Trophoblast cell (in vitro differentiated cells and primary cell): ENCODE data around the gene PHAX.

ENCODE experiments used
- DNase-seq, 2 donors: peaks; one replicate each; pipeline ENCODE4 v3.0.0-alpha.2; 2016
- H2AFZ ChIP-seq: 2 replicates; pipeline ENCODE4 v1.6.1; 2013; ENCODE audit warnings: low read length, moderate library complexity, mild to moderate bottlenecking; ENCODE audit not compliant: insufficient read depth, poor library complexity
- H2AK5ac ChIP-seq: 2 replicates; pipeline ENCODE4 v1.6.1; 2013; ENCODE audit warnings: mild to moderate bottlenecking, low read length
- H2BK120ac ChIP-seq: 2 replicates; pipeline ENCODE4 v1.6.1; 2013; ENCODE audit warnings: low read length, mild to moderate bottlenecking, moderate library complexity; ENCODE audit not compliant: insufficient read depth, poor library complexity
- H2BK12ac ChIP-seq: 2 replicates; pipeline ENCODE4 v1.6.1; 2013; ENCODE audit warnings: mild to moderate bottlenecking, low read length, moderate library complexity
- H2BK5ac ChIP-seq: 2 replicates; pipeline ENCODE4 v1.6.1; 2013; ENCODE audit warnings: low read length, low read depth, moderate library complexity, mild to moderate bottlenecking; ENCODE audit not compliant: poor library complexity
- H3K14ac ChIP-seq: 2 replicates; pipeline ENCODE4 v1.6.1; 2013; ENCODE audit warnings: mild to moderate bottlenecking, low read length
- H3K18ac ChIP-seq: 2 replicates; pipeline ENCODE4 v1.6.1; 2013; ENCODE audit warnings: mild to moderate bottlenecking, low read length
- H3K23ac ChIP-seq: 2 replicates; pipeline ENCODE4 v1.6.1; 2013; ENCODE audit warnings: low read length
- H3K27ac ChIP-seq: 2 replicates; pipeline ENCODE4 v1.5.1; 2013; ENCODE audit warnings: low read depth, mild to moderate bottlenecking, inconsistent platforms, low read length, moderate library complexity
- H3K27me3 ChIP-seq: 2 replicates; pipeline ENCODE4 v1.6.1; 2013; ENCODE audit warnings: inconsistent platforms, mild to moderate bottlenecking, low read length, moderate library complexity; ENCODE audit not compliant: insufficient read depth
- H3K36me3 ChIP-seq, 2 experiments: 1 replicate in 1 of 2; 2 replicates in 1 of 2; pipeline ENCODE4 v1.6.1; 2013; ENCODE audit warnings: low read length in 2 of 2, mild to moderate bottlenecking in 2 of 2, moderate library complexity in 1 of 2; ENCODE audit not compliant: insufficient read depth in 2 of 2, control insufficient read depth in 1 of 2
- H3K4ac ChIP-seq: 2 replicates; pipeline ENCODE4 v1.6.1; 2013; ENCODE audit warnings: low read depth, mild to moderate bottlenecking, low read length, moderate library complexity
- H3K4me1 ChIP-seq, 2 experiments: 1 replicate in 1 of 2; 2 replicates in 1 of 2; pipeline ENCODE4 v1.6.1; 2013; ENCODE audit warnings: low read length in 2 of 2, mild to moderate bottlenecking in 2 of 2, moderate library complexity in 1 of 2; ENCODE audit not compliant: insufficient read depth in 2 of 2, control insufficient read depth in 1 of 2
- H3K4me2 ChIP-seq: 2 replicates; pipeline ENCODE4 v1.6.1; 2013; ENCODE audit warnings: inconsistent platforms, mild to moderate bottlenecking, low read length, moderate library complexity
- H3K4me3 ChIP-seq: 2 replicates; pipeline ENCODE4 v1.5.1; 2013; ENCODE audit warnings: mild to moderate bottlenecking, low read depth, low read length, inconsistent platforms
- H3K79me1 ChIP-seq: one replicate; pipeline ENCODE4 v1.6.1; 2013; ENCODE audit warnings: low read length
- H3K79me2 ChIP-seq: 2 replicates; pipeline ENCODE4 v1.6.1; 2013; ENCODE audit warnings: low read length, mild to moderate bottlenecking; ENCODE audit not compliant: control insufficient read depth, insufficient read depth, poor library complexity
- H3K9ac ChIP-seq: 2 replicates; pipeline ENCODE4 v1.6.1; 2013; ENCODE audit warnings: mild to moderate bottlenecking, low read length
- H3K9me3 ChIP-seq: 2 replicates; pipeline ENCODE4 v1.6.1; 2013; ENCODE audit warnings: low read depth, mild to moderate bottlenecking, control low read depth, inconsistent platforms, low read length; ENCODE audit not compliant: insufficient read depth
- H4K12ac ChIP-seq: 2 replicates; pipeline ENCODE4 v1.6.1; 2013; ENCODE audit warnings: low read depth, mild to moderate bottlenecking, low read length, moderate library complexity
- H4K8ac ChIP-seq: 2 replicates; pipeline ENCODE4 v1.6.1; 2013; ENCODE audit warnings: low read depth, mild to moderate bottlenecking, low read length, moderate library complexity
- H4K91ac ChIP-seq: one replicate; pipeline ENCODE4 v1.6.1; 2013; ENCODE audit warnings: low read depth, mild to moderate bottlenecking, low read length, moderate library complexity
- WGBS: extraction: QIAGEN DNeasy Blood & Tissue Kit; methylation state at CpG from one replicate; pipeline ENCODE4 v1.1.7; 2013; ENCODE audit warnings: missing lambda C conversion rate; ENCODE audit not compliant: insufficient read length, insufficient coverage; ENCODE audit errors: extremely low coverage; 5-methylcytosine and 5-hydroxymethylcytosine counted together

PHAX gene

GRCh38 chr5:126636956-126637355 is 36.2 kb downstream of the PHAX start:
- no peaks in the 10 kb centered on the region for H3K27me3 ChIP-seq
- no peak overlapping the region for H3K23ac ChIP-seq
- no peaks in the 10 kb centered on the region for H3K79me1 ChIP-seq
- no peak overlapping the region for H2AFZ ChIP-seq
- H2BK12ac ChIP-seq = no peak overlapping the region
- no peak overlapping the region for H4K91ac ChIP-seq
- DNase-seq = no peak
- no peak overlapping the region for H3K4me2 ChIP-seq
- no peak overlapping the region for H4K8ac ChIP-seq
- no peaks in the 10 kb centered on the region for H3K79me2 ChIP-seq
- no peaks in the 10 kb centered on the region for H3K36me3 ChIP-seq
- no peak overlapping the region for H2BK120ac ChIP-seq
- H3K9ac ChIP-seq = no peak overlapping the region
- H3K9me3 ChIP-seq = no peaks in the 10 kb centered on the region
- H2AK5ac ChIP-seq = no peak overlapping the region
- H3K4me3 ChIP-seq = no peak overlapping the region
- no peak overlapping the region for H3K14ac ChIP-seq
- no peak overlapping the region for H4K12ac ChIP-seq
- no peak overlapping the region for H3K18ac ChIP-seq
- H3K4me1 ChIP-seq = no peaks in the 10 kb centered on the region
- no peak overlapping the region for H3K4ac ChIP-seq
- H2BK5ac ChIP-seq = no peak overlapping the region
- H3K27ac ChIP-seq = no peak overlapping the region
- WGBS = no CpG with 5 or more reads among the region's 1 CpG

- no peak overlapping the region for H3K4ac ChIP-seq
- H3K18ac ChIP-seq = no peak overlapping the region
- WGBS = no CpG with 5 or more reads among the region's 1 CpG
- no peak overlapping the region for H3K4me3 ChIP-seq
- no peak overlapping the region for H3K23ac ChIP-seq
- H2AFZ ChIP-seq = no peak overlapping the region
- H2BK12ac ChIP-seq = no peak overlapping the region
- H3K79me2 ChIP-seq = no peaks in the 10 kb centered on the region
- H3K9me3 ChIP-seq = no peaks in the 10 kb centered on the region
- no peak overlapping the region for H4K91ac ChIP-seq
- no peaks in the 10 kb centered on the region for H3K79me1 ChIP-seq
- no peaks in the 10 kb centered on the region for H3K4me1 ChIP-seq
- no peak overlapping the region for H4K12ac ChIP-seq
- no peak overlapping the region for H3K4me2 ChIP-seq
- no peak overlapping the region for H3K9ac ChIP-seq
- H2BK120ac ChIP-seq = no peak overlapping the region
- no peak overlapping the region for H4K8ac ChIP-seq
- H3K27ac ChIP-seq = no peak overlapping the region
- no peak for DNase-seq
- no peak overlapping the region for H2AK5ac ChIP-seq
- no peaks in the 10 kb centered on the region for H3K36me3 ChIP-seq
- H2BK5ac ChIP-seq = no peak overlapping the region
- H3K14ac ChIP-seq = no peak overlapping the region
- no peaks in the 10 kb centered on the region for H3K27me3 ChIP-seq
Measured at GRCh38 chr5:126640866-126641265, 40.1 kb downstream of the PHAX start.

- no peak for DNase-seq
- H2BK5ac ChIP-seq = no peak overlapping the region
- H2BK12ac ChIP-seq = no peak overlapping the region
- H3K79me2 ChIP-seq = no peaks in the 10 kb centered on the region
- H2AK5ac ChIP-seq = no peak overlapping the region
- no peak overlapping the region for H2BK120ac ChIP-seq
- H3K4me1 ChIP-seq = no peaks in the 10 kb centered on the region
- H3K14ac ChIP-seq = no peak overlapping the region
- H3K23ac ChIP-seq = no peak overlapping the region
- H3K18ac ChIP-seq = no peak overlapping the region
- no peaks in the 10 kb centered on the region for H3K36me3 ChIP-seq
- H3K4me3 ChIP-seq = no peak overlapping the region
- no peak overlapping the region for H3K4ac ChIP-seq
- WGBS = no CpG with 5 or more reads among the region's 5 CpGs
- H4K12ac ChIP-seq = no peak overlapping the region
- no peak overlapping the region for H3K9ac ChIP-seq
- no peak overlapping the region for H4K91ac ChIP-seq
- no peaks in the 10 kb centered on the region for H3K9me3 ChIP-seq
- no peaks in the 10 kb centered on the region for H3K27me3 ChIP-seq
- H4K8ac ChIP-seq = no peak overlapping the region
- no peak overlapping the region for H2AFZ ChIP-seq
- no peak overlapping the region for H3K27ac ChIP-seq
- H3K4me2 ChIP-seq = no peak overlapping the region
- no peaks in the 10 kb centered on the region for H3K79me1 ChIP-seq
Measured at GRCh38 chr5:126641387-126641786, 40.6 kb downstream of the PHAX start.

DNA sequence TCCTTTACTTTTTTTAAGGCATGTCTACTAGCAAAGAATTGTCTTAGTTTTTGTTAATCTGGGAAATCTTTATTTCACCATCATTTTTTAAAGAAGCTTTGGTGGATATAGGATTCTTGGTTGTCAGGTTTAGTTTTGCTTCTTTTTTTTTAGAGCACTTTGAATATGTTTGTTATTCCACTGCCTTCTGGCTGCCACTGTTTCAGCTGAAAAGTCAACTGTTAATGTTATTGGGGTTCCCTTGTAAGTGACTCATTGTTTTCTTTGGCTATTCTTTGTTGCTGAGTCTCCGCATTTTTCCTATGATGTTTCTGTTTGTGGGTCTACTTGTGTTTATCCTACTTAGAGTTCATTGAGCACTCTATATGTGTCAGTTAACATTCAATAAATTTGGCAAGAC is 44.4 kb downstream of the PHAX start:
- H2BK120ac ChIP-seq = no peak overlapping the region
- no peaks in the 10 kb centered on the region for H3K9me3 ChIP-seq
- H3K27ac ChIP-seq = no peak overlapping the region
- H2BK5ac ChIP-seq = no peak overlapping the region
- DNase-seq = no peak
- H3K4me1 ChIP-seq = no peaks in the 10 kb centered on the region
- H4K91ac ChIP-seq = no peak overlapping the region
- no peaks in the 10 kb centered on the region for H3K36me3 ChIP-seq
- no peak overlapping the region for H2AK5ac ChIP-seq
- H3K79me1 ChIP-seq = no peaks in the 10 kb centered on the region
- no peaks in the 10 kb centered on the region for H3K79me2 ChIP-seq
- H3K9ac ChIP-seq = no peak overlapping the region
- H3K4ac ChIP-seq = no peak overlapping the region
- no peak overlapping the region for H4K12ac ChIP-seq
- no peak overlapping the region for H3K14ac ChIP-seq
- H3K4me2 ChIP-seq = no peak overlapping the region
- no peak overlapping the region for H3K18ac ChIP-seq
- no peak overlapping the region for H4K8ac ChIP-seq
- WGBS = no CpG with 5 or more reads among the region's 1 CpG
- no peaks in the 10 kb centered on the region for H3K27me3 ChIP-seq
- no peak overlapping the region for H2BK12ac ChIP-seq
- H2AFZ ChIP-seq = no peak overlapping the region
- no peak overlapping the region for H3K23ac ChIP-seq
- no peak overlapping the region for H3K4me3 ChIP-seq

GRCh38 chr5:126647071-126647470 is 46.3 kb downstream of the PHAX start:
- no peak overlapping the region for H2AFZ ChIP-seq
- no peaks in the 10 kb centered on the region for H3K36me3 ChIP-seq
- no peak overlapping the region for H3K4ac ChIP-seq

More at GRCh38 chr5:126647071-126647470, 46.3 kb downstream of the PHAX start:
- Histone ChIP-seq H4K12ac (no peak overlapping the region), H3K4me2 (no peak overlapping the region), H3K27ac (no peak overlapping the region), H3K4me3 (no peak overlapping the region), H3K14ac (no peak overlapping the region), H3K27me3 (no peaks in the 10 kb centered on the region), H2BK5ac (no peak overlapping the region), H3K9me3 (no peaks in the 10 kb centered on the region), H3K79me1 (no peaks in the 10 kb centered on the region), H4K8ac (no peak overlapping the region), H3K4me1 (no peaks in the 10 kb centered on the region), H3K79me2 (no peaks in the 10 kb centered on the region), H2BK120ac (no peak overlapping the region), H3K23ac (no peak overlapping the region), H4K91ac (no peak overlapping the region), H3K9ac (no peak overlapping the region), H2BK12ac (no peak overlapping the region), H3K18ac (no peak overlapping the region), H2AK5ac (no peak overlapping the region)
- DNase-seq = no peak
